ENCODE results near the gene GNG12. TPM values are rescaled to one million over a fixed set of nuclear protein-coding genes. Genes with fewer than 3 reads are reported as not detected.

The GNG12 gene
- total RNA-seq, 6 donors from 2014 or later, result 14.3 to 54.6 (median 45.1) TPM

DNA sequence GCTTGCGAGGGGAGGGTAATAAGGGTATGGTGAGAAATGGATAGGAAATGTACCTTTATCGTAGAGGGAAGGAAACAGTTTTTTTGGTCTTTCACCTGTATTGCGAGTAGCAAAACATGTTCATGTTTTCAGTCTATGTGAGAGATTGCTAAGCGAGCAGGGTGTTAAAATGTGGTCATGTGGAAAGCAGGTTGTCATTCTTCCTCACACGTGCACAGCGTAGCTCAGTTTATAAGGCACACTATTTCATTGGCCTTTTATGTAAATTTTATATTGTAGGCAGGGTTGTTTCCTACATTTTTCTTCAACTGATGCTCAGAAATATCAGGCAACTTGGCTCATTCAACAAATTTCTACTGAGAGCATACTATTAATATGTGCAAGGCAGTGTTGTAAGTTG, 18.5 kb upstream of the GNG12 start:
- Histone ChIP-seq H3K27ac (no peak overlapping the region), H3K4me1 (peaks cover 0 to 12% (median 4%) of the 10 kb centered on the region in 4 donors), H3K27me3 (peaks cover 0 to 2% (median 0%) of the 10 kb centered on the region in 4 donors), H3K36me3 (no peaks in the 10 kb centered on the region), H3K9me3 (no peaks in the 10 kb centered on the region), H3K4me3 (no peak overlapping the region)
- DNase-seq (no peak), ATAC-seq (ENCODE audit: low FRiP score in 2 of 2) (no peak)
- TF ChIP-seq POLR2A (IDR thresholded peaks at IDR 0.05) (no peak), POLR2AphosphoS5 (IDR thresholded peaks at IDR 0.05) (no peak)
- WGBS, 2 donors, result 88 to 93% methylated on average over 6 of the region's 6 CpGs

DNA sequence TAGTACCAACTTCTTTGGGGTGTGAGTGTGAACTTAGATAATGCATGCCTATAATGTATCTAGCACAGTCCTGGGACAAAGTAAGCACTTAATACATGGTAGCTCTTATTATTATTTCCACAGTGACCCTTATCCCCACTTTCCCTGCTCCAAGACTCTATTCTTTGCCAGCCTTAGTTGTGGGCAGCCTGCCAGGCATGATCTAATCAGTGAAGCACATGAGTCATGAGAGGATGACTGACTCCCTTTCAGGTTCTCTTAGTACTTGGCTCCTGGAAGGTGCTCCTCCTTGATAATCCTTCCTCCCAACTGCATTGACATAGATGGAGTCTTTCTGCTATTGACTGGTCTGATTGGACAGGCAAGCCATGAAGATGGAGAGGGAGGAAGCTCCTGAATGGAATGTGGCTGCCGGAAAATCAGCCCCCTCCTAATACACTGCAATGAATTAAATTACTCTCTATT, 17.4 kb upstream of the GNG12 start:
- H3K36me3 ChIP-seq, result no peaks in the 10 kb centered on the region
- peaks cover 0 to 12% (median 4%) of the 10 kb centered on the region in 4 donors for H3K4me1 ChIP-seq
- peak in 1 of 2 donors; percentile 76 for ATAC-seq (ENCODE audit: low FRiP score in 2 of 2)
- H3K27ac ChIP-seq, result no peak overlapping the region
- TF ChIP-seq POLR2AphosphoS5 (IDR thresholded peaks at IDR 0.05), result peak; percentile 18 to 49
- no peak for TF ChIP-seq POLR2A (IDR thresholded peaks at IDR 0.05)
- TF ChIP-seq, protein P1, sequence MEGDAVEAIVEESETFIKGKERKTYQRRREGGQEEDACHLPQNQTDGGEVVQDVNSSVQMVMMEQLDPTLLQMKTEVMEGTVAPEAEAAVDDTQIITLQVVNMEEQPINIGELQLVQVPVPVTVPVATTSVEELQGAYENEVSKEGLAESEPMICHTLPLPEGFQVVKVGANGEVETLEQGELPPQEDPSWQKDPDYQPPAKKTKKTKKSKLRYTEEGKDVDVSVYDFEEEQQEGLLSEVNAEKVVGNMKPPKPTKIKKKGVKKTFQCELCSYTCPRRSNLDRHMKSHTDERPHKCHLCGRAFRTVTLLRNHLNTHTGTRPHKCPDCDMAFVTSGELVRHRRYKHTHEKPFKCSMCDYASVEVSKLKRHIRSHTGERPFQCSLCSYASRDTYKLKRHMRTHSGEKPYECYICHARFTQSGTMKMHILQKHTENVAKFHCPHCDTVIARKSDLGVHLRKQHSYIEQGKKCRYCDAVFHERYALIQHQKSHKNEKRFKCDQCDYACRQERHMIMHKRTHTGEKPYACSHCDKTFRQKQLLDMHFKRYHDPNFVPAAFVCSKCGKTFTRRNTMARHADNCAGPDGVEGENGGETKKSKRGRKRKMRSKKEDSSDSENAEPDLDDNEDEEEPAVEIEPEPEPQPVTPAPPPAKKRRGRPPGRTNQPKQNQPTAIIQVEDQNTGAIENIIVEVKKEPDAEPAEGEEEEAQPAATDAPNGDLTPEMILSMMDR (IDR thresholded peaks at IDR 0.05), result no peak
- peak in 1 of 4 donors; percentile 40 for TF ChIP-seq EP300 (IDR thresholded peaks at IDR 0.05)
- H3K9me3 ChIP-seq, result no peaks in the 10 kb centered on the region
- DNase-seq, result peak in 1 of 2 donors; percentile 83
- 65 to 67% methylated on average over 1 of the region's 1 CpG for WGBS, 2 donors
- no peak overlapping the region for H3K4me3 ChIP-seq
- H3K27me3 ChIP-seq, result peaks cover 0 to 2% (median 0%) of the 10 kb centered on the region in 4 donors

DNA sequence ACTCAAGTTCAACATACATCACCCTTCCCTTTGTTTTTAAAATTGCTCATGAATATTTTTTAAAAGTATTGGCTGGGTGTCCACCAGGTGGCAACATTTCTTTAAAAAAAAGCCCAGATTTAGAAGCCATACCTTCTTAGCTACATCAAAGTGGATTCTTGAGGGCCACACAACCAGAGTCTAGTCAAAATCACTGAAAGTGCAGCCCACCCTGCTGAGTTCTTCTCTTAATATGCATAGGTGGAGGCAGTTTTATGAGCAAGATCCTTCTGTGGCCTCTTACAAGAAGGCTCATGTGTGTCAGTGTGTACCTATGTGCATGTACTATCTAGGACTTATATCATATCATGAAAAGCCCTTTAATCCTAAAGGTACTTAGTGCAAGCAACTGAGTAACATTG, 16.9 kb upstream of the GNG12 start:
- Histone ChIP-seq H3K4me3 (no peak overlapping the region), H3K27ac (no peak overlapping the region), H3K36me3 (no peaks in the 10 kb centered on the region), H3K9me3 (no peaks in the 10 kb centered on the region), H3K4me1 (peaks cover 0 to 12% (median 4%) of the 10 kb centered on the region in 4 donors), H3K27me3 (peaks cover 0 to 2% (median 0%) of the 10 kb centered on the region in 4 donors)
- DNase-seq, result no peak
- TF ChIP-seq POLR2A (IDR thresholded peaks at IDR 0.05) (no peak), POLR2AphosphoS5 (IDR thresholded peaks at IDR 0.05) (no peak), EP300 (IDR thresholded peaks at IDR 0.05) (no peak)
- TF ChIP-seq, protein P1 (IDR thresholded peaks at IDR 0.05), result peak in 4 of 6 experiments; percentile 47 to 53 (median 48)
- peak in 1 of 2 donors; percentile 55 for ATAC-seq (ENCODE audit: low FRiP score in 2 of 2)

- WGBS, 2 donors, result 44 to 64% methylated on average over 2 of the region's 2 CpGs
- TF ChIP-seq POLR2A (IDR thresholded peaks at IDR 0.05), result no peak
- TF ChIP-seq POLR2AphosphoS5 (IDR thresholded peaks at IDR 0.05), result peak in 1 of 2 donors; percentile 13
- Histone ChIP-seq H3K27ac (no peak overlapping the region), H3K4me1 (peaks cover 0 to 12% (median 4%) of the 10 kb centered on the region in 4 donors), H3K4me3 (no peak overlapping the region), H3K9me3 (no peaks in the 10 kb centered on the region), H3K36me3 (no peaks in the 10 kb centered on the region), H3K27me3 (peaks cover 0 to 2% (median 0%) of the 10 kb centered on the region in 4 donors)
- DNase-seq (no peak), ATAC-seq (ENCODE audit: low FRiP score in 2 of 2) (no peak)
Measured at GRCh38 chr1:67847466-67847865, 14.2 kb upstream of the GNG12 start.

- no peak for DNase-seq
- no peak for ATAC-seq (ENCODE audit: low FRiP score in 2 of 2)
- 80 to 88% methylated on average over 1 of the region's 1 CpG for WGBS, 2 donors
- Histone ChIP-seq H3K27ac (no peak overlapping the region), H3K36me3 (no peaks in the 10 kb centered on the region), H3K27me3 (peaks cover 0 to 2% (median 0%) of the 10 kb centered on the region in 4 donors), H3K9me3 (no peaks in the 10 kb centered on the region), H3K4me1 (peaks cover 0 to 12% (median 4%) of the 10 kb centered on the region in 4 donors), H3K4me3 (no peak overlapping the region)
- TF ChIP-seq, protein P1 (IDR thresholded peaks at IDR 0.05), result no peak
- TF ChIP-seq POLR2A (IDR thresholded peaks at IDR 0.05) (no peak), EP300 (IDR thresholded peaks at IDR 0.05) (no peak), POLR2AphosphoS5 (IDR thresholded peaks at IDR 0.05) (no peak)
Measured at GRCh38 chr1:67846538-67846937, 13.3 kb upstream of the GNG12 start.

- Histone ChIP-seq H3K27ac (no peak overlapping the region), H3K27me3 (peaks cover 0 to 2% (median 0%) of the 10 kb centered on the region in 4 donors), H3K36me3 (no peaks in the 10 kb centered on the region), H3K4me3 (no peak overlapping the region), H3K4me1 (peaks cover 0 to 4% (median 2%) of the 10 kb centered on the region in 4 donors), H3K9me3 (no peaks in the 10 kb centered on the region)
- DNase-seq (no peak), ATAC-seq (ENCODE audit: low FRiP score in 2 of 2) (no peak)
- TF ChIP-seq, protein P1 (IDR thresholded peaks at IDR 0.05), result no peak
- TF ChIP-seq POLR2AphosphoS5 (IDR thresholded peaks at IDR 0.05) (no peak), EP300 (IDR thresholded peaks at IDR 0.05) (no peak), POLR2A (IDR thresholded peaks at IDR 0.05) (no peak)
- 89 to 91% methylated on average over 1 of the region's 1 CpG for WGBS, 2 donors
Measured at GRCh38 chr1:67844988-67845387, 11.7 kb upstream of the GNG12 start.

Measured in upper lobe of left lung (tissue), 6 donors.